ENCODE results near the gene PACS1.
A peak's percentile ranks its signal among the peaks of the same experiment; 100 is the strongest.
"Not testable (repeated sequence)": the region's sequence is repeated elsewhere in the genome, so short reads cannot be mapped to it uniquely, and the experiment has no call there.

The PACS1 gene

GRCh38 chr11:66262696-66263095, 192.6 kb downstream of the PACS1 start:
- DNase-seq, result no peak

GRCh38 chr11:66263231-66263630, 193.2 kb downstream of the PACS1 start:
- DNase-seq, result no peak

DNA sequence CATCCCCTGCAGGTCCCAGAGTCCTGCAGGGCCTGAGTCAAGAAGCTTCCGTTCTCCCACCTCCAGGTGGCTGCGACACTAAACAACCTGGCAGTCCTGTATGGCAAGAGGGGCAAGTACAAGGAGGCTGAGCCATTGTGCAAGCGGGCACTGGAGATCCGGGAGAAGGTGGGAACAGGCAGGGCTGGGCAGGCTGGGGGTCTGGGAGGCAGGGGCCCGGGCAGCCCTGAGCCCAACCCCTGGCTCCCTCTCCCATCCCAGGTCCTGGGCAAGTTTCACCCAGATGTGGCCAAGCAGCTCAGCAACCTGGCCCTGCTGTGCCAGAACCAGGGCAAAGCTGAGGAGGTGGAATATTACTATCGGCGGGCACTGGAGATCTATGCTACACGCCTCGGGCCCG, 193.7 kb downstream of the PACS1 start:
- no peak for DNase-seq

GRCh38 chr11:66264383-66264782, 194.3 kb downstream of the PACS1 start:
- DNase-seq, result no peak

DNA sequence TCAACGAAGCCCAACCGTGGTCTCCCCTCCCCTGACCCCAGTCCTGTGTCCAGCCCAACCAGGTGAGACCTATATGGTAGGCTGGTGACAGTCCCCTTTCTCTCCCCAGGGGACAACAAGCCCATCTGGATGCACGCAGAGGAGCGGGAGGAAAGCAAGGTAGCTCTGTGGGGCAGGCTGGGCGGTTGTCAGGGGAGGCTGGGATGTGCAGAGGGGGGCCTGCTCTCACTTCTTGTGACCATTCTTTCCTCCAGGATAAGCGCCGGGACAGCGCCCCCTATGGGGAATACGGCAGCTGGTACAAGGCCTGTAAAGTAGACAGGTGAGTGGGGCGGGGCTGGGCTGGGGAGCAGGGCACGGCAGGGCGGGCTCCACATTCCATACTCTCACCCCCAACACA, 194.8 kb downstream of the PACS1 start:
- peak; percentile 46 for DNase-seq

DNA sequence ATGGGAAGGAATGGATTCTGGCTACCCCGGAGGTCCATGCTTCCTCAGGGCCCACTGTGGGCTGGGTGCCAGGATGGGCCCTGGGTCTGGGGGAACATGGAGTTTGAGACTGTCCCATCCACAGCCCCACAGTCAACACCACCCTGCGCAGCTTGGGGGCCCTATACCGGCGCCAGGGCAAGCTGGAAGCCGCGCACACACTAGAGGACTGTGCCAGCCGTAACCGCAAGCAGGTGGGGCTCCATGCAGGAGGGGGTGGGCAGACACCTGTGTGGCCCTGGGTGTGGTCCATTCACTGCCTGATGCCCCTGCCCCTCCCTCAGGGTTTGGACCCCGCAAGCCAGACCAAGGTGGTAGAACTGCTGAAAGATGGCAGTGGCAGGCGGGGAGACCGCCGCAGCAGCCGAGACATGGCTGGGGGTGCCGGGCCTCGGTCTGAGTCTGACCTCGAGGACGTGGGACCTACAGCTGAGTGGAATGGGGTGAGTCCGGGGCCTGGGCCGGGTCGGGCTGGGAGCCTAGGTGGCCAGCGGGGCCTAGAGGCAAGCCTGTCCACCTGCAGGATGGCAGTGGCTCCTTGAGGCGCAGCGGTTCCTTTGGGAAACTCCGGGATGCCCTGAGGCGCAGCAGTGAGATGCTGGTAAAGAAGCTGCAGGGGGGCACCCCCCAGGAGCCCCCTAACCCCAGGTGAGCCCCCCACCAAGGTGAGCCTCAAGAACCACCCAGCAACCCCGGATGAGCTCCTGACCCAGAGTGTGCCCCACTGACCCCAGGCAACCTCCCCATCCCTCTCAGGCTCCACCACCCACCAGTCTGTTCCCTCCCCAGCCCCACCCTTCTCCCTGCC, 195.7 kb downstream of the PACS1 start:
- no peak for DNase-seq

DNA sequence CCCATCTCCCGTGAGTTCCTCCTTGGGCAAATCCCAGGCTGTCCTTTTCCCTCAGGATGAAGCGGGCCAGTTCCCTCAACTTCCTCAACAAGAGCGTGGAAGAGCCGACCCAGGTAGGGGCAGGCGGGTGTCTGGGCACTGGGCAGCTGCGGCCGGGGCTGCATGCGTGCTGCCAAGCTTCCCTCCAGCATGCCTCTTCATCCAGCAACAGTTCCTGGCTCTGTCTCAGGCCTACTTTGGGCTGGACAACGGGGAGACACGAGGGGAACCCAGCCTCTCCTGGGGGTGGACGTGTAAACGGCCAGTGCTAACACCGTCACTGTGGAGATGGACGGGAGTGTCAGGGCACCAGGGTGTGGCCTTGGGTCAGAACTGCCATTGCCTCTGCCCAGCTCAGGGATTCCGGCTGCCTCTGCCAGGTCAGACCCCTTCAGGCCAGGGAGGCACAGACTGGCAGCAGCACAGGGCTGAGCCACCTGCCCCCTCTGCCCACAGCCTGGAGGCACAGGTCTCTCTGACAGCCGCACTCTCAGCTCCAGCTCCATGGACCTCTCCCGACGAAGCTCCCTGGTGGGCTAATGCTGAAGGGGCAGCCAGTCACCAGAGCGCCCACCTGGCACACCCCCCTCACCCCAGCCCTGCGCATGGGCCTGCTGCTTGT, 196.4 kb downstream of the PACS1 start:
- no peak for DNase-seq

GRCh38 chr11:66267039-66267378, 196.9 kb downstream of the PACS1 start:
- no peak for DNase-seq

- DNase-seq, result peak; percentile 88
Measured at GRCh38 chr11:66267379-66268243, 197.5 kb downstream of the PACS1 start.

DNA sequence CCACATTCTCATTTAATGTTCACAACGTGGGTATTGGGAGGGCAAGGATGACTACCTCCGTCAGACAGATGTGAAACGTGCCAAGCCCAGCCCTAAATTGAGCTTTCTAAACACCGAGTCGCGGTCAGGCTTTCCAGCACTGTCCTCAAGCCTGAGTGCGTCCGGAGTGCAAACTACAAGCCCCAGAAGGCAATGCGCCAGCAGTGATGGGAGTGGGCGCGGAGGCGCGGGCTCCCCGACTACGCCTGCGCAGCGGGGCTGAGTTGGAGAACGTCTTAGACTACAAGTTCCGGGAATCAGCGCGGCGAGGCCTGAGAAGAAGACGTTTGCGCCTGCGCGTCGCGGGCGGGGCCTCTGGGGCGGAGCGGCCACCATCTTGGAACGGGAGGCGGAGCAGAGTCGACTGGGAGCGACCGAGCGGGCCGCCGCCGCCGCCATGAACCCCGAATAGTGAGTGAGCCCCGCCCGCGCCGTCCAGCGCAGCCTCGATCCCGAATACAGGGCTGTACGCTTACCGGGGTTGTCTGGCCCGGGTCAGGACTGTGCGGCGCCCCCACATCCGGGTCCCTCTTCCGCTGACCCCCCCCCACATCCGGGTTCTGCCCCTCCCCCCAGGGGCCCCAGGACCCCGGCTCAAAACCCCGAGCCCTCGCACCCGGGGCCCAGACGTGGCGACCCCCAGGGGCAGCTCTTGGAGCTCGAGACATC, 198.3 kb downstream of the PACS1 start, which contains the start of gene RAB1B:
RAB1B (plus strand) TSS at position 396 of the 708 bp plus-strand sequence; CDS start at position 437, 41 bp downstream.
- peak; percentile 100 for DNase-seq

- DNase-seq, result peak; percentile 29
Measured at GRCh38 chr11:66268952-66269905, 199.2 kb downstream of the PACS1 start.

GRCh38 chr11:66271816-66272215, 201.7 kb downstream of the PACS1 start:
- DNase-seq, result no peak

GRCh38 chr11:66272596-66272995, 202.5 kb downstream of the PACS1 start:
- DNase-seq, result no peak

DNA sequence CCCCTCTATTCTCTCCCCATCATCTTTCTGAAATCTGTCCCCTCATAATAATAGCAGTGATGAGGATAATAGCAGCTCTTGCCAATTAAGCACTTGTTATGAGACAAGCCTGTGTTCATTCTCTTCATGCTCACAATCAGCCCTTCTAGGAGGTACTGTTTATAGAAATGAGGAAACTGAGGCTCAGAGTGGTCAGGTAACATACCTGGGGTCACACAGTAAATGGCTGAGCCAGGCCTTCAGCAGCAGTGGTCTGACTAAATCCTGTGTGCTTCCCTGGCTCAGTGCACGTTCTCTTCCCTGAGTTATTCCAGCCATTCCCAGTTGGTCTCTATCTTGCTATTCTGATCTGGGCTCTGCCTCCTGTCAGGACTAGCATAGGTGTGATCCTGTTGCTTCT, 204.1 kb downstream of the PACS1 start:
- DNase-seq, result no peak

DNA sequence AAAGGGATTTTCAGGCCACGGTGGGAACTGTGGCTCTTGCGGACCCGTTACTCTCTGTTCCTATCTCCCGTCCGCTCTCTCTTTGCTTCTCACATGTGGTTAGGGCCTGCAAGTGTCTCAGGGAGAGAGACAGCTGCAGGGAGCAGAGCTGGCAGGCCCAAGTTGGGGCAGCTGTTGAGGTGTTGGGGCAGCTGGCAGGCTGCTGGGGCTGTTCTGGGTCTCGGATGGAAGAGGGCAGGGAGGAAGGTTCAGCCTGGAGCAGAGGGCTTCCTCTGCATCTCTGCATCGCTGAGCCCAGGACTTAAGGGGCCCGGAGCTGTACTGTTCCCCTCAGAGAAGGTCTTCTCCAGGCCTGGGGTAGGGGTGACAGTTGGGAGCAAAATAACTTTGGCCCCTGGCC, 205.3 kb downstream of the PACS1 start:
- no peak for DNase-seq

- no peak for DNase-seq
Measured at GRCh38 chr11:66275984-66276612, 206.0 kb downstream of the PACS1 start.

- not testable (repeated sequence) for DNase-seq
Measured at GRCh38 chr11:66276619-66277018, 206.5 kb downstream of the PACS1 start.

- not testable (repeated sequence) for DNase-seq
Measured at GRCh38 chr11:66277064-66277463, 207.0 kb downstream of the PACS1 start.

- DNase-seq, result peak; percentile 67
Measured at GRCh38 chr11:66277471-66278362, 207.6 kb downstream of the PACS1 start, which contains the start of gene CNIH2. CNIH2 (plus strand) TSS chr11:66278175; CDS start chr11:66278457, 282 bp downstream.
